Liver (tissue), 9 donors: ENCODE results near the gene LBP. TPM values are rescaled to one million over a fixed set of nuclear protein-coding genes. Genes with fewer than 3 reads are reported as not detected.

Experiments
- DNase-seq: peaks from one replicate; pipeline ENCODE4 v3.0.0-alpha.2; 2017; ENCODE audit warnings: low spot score
- H3K27ac ChIP-seq, 2 donors: one replicate each; pipeline ENCODE4 v1.7.0; 2013; ENCODE audit warnings: inconsistent platforms in 2 of 2, low read length in 2 of 2, control low read depth in 1 of 2, low read depth in 1 of 2, mild to moderate bottlenecking in 1 of 2
- H3K27me3 ChIP-seq, 4 donors: one replicate each; pipeline versions ENCODE4 v1.6.1 to v1.7.0; 2013; ENCODE audit warnings: low read length in 3 of 4, inconsistent platforms in 1 of 4, mild to moderate bottlenecking in 1 of 4, moderate library complexity in 1 of 4; ENCODE audit not compliant: control insufficient read depth in 4 of 4, insufficient read depth in 4 of 4
- H3K36me3 ChIP-seq, 4 donors: one replicate each; pipeline versions ENCODE4 v1.6.1 to v1.7.0; 2013; ENCODE audit warnings: low read length in 3 of 4, mild to moderate bottlenecking in 3 of 4, low read depth in 1 of 4, moderate library complexity in 1 of 4; ENCODE audit not compliant: control insufficient read depth in 4 of 4, insufficient read depth in 3 of 4
- H3K4me1 ChIP-seq, 4 donors: one replicate each; pipeline versions ENCODE4 v1.6.1 to v1.7.0; 2013; ENCODE audit warnings: low read length in 3 of 4, mild to moderate bottlenecking in 3 of 4, moderate library complexity in 1 of 4; ENCODE audit not compliant: control insufficient read depth in 4 of 4, insufficient read depth in 4 of 4
- H3K4me3 ChIP-seq, 3 donors: one replicate each; pipeline versions ENCODE4 v1.6.1 to v1.7.0; 2013; ENCODE audit warnings: low read length in 3 of 3, control low read depth in 1 of 3, low read depth in 1 of 3, mild to moderate bottlenecking in 1 of 3
- H3K9ac ChIP-seq, 2 donors: one replicate each; pipeline ENCODE4 v1.7.0; 2013; ENCODE audit warnings: low read length in 2 of 2, mild to moderate bottlenecking in 2 of 2, moderate library complexity in 2 of 2, control low read depth in 1 of 2, low read depth in 1 of 2
- H3K9me3 ChIP-seq, 4 donors: one replicate each; pipeline versions ENCODE4 v1.6.1 to v1.7.0; 2013; ENCODE audit warnings: low read length in 3 of 4; ENCODE audit not compliant: control insufficient read depth in 4 of 4
- ATF3 ChIP-seq: IDR thresholded peaks from 2 replicates; pipeline ENCODE4 v1.6.1; 2016; ENCODE audit warnings: antibody characterized with exemption
- CTCF ChIP-seq: fragments of 150-350 bp; IDR thresholded peaks from 2 replicates; pipeline ENCODE4 v1.5.1; 2017; ENCODE audit warnings: improper control_type of control experiment, low read depth, low read length; ENCODE audit not compliant: missing input control
- EGR1 ChIP-seq, 2 donors: IDR thresholded peaks; 2 replicates each; pipeline ENCODE4 v1.6.1; 2016 to 2018; ENCODE audit warnings: antibody characterized with exemption in 2 of 2, low read depth in 2 of 2
- FOXA1 ChIP-seq: IDR thresholded peaks from 2 replicates; pipeline ENCODE4 v1.6.1; 2016; ENCODE audit warnings: antibody characterized with exemption
- FOXA2 ChIP-seq: IDR thresholded peaks from 2 replicates; pipeline ENCODE4 v1.6.1; 2016; ENCODE audit warnings: antibody characterized with exemption
- GABPA ChIP-seq, 2 donors: IDR thresholded peaks in 1 of 2; conservative IDR thresholded peaks in 1 of 2; 2 replicates each; pipeline ENCODE4 v1.6.1; 2016; ENCODE audit warnings: antibody characterized with exemption in 2 of 2, mild to moderate bottlenecking in 1 of 2, moderate library complexity in 1 of 2
- HNF4A ChIP-seq, 2 donors: conservative IDR thresholded peaks; 2 replicates each; pipeline ENCODE4 v1.6.1; 2016; ENCODE audit warnings: antibody characterized with exemption in 2 of 2, mild to moderate bottlenecking in 2 of 2
- HNF4G ChIP-seq: IDR thresholded peaks from 2 replicates; pipeline ENCODE4 v1.6.1; 2016; ENCODE audit warnings: antibody characterized with exemption
- JUND ChIP-seq, 2 donors: IDR thresholded peaks; 2 replicates each; pipeline ENCODE4 v1.6.1; 2016; ENCODE audit warnings: antibody characterized with exemption in 2 of 2
- NR2F2 ChIP-seq: IDR thresholded peaks from 2 replicates; pipeline ENCODE4 v1.6.1; 2016; ENCODE audit warnings: antibody characterized with exemption
- RAD21 ChIP-seq, 2 donors: IDR thresholded peaks; 2 replicates each; pipeline ENCODE4 v1.6.1; 2016; ENCODE audit warnings: antibody characterized with exemption in 2 of 2, mild to moderate bottlenecking in 2 of 2
- REST ChIP-seq: IDR thresholded peaks from 2 replicates; pipeline ENCODE4 v1.6.1; 2016; ENCODE audit warnings: antibody characterized with exemption, mild to moderate bottlenecking
- RXRA ChIP-seq, 2 donors: IDR thresholded peaks; 2 replicates each; pipeline ENCODE4 v1.6.1; 2017 to 2018; ENCODE audit warnings: antibody characterized with exemption in 2 of 2, mild to moderate bottlenecking in 1 of 2
- SP1 ChIP-seq: IDR thresholded peaks from 2 replicates; pipeline ENCODE4 v1.6.1; 2018; ENCODE audit warnings: antibody characterized with exemption, mild to moderate bottlenecking
- TAF1 ChIP-seq: conservative IDR thresholded peaks from 2 replicates; pipeline ENCODE4 v1.6.1; 2016; ENCODE audit warnings: antibody characterized with exemption, mild to moderate bottlenecking
- YY1 ChIP-seq: IDR thresholded peaks from 2 replicates; pipeline ENCODE4 v1.6.1; 2016; ENCODE audit warnings: antibody characterized with exemption, mild to moderate bottlenecking
- WGBS: extraction: QIAGEN DNeasy Blood & Tissue Kit; methylation state at CpG from one replicate; pipeline ENCODE4 v1.1.7; 2013; 5-methylcytosine and 5-hydroxymethylcytosine counted together
- polyA plus RNA-seq, 2 donors: library from polyadenylated mRNA; stranded (reverse) in 1 of 2; unstranded in 1 of 2; fragments of 200-250 nt in 1 of 2; fragments of >200 nt in 1 of 2; fragmentation: Nextera tagmentation in 1 of 2; extraction: Ambion mirVana in 1 of 2; gene quantifications; one replicate each; pipeline versions ENCODE4 v1.2.1 to v1.2.3, GENCODE V29; 2013 to 2015
- total RNA-seq, 2 donors: library from RNA; depleted of rRNA; stranded (reverse); fragments of >200 nt; gene quantifications; one replicate each; pipeline ENCODE4 v1.2.3, GENCODE V29; 2014
- donor health status: healthy.
- donor health status: healthy.
- donor health status: healthy.
- donor health status: healthy.
- donor health status: healthy.

LBP gene
- total and polyA plus RNA-seq, 4 donors = 561 to 1,485 (median 1,083) TPM

- Histone ChIP-seq H3K27ac (no peak overlapping the region), H3K36me3 (peaks cover 11 to 59% (median 45%) of the 10 kb centered on the region in 4 donors)
- no peak for DNase-seq
These were observed 72.4 kb downstream of the LBP start for GRCh38 chr20:38418509-38419204.

GRCh38 chr20:38420388-38421085 lies 74.3 kb downstream of the LBP start:
- H3K4me3 ChIP-seq = no peak overlapping the region
- 95% methylated on average over 9 of the region's 9 CpGs for whole genome bisulfite sequencing
- no peaks in the 10 kb centered on the region for H3K27me3 ChIP-seq
- H3K9ac ChIP-seq = no peak overlapping the region
- DNase-seq = no peak
- no peaks in the 10 kb centered on the region for H3K4me1 ChIP-seq
- H3K27ac ChIP-seq = no peak overlapping the region
- no peaks in the 10 kb centered on the region for H3K9me3 ChIP-seq
- H3K36me3 ChIP-seq = peaks cover 16 to 72% (median 62%) of the 10 kb centered on the region in 4 donors
- TF ChIP-seq HNF4G = no peak
- no peak for TF ChIP-seq EGR1 (IDR thresholded peaks at IDR 0.05; ENCODE audit: low read depth in 2 of 2)
- TF ChIP-seq FOXA2 = no peak
- TF ChIP-seq ATF3 = no peak
- TF ChIP-seq NR2F2 = no peak
- TF ChIP-seq FOXA1 = no peak
- TF ChIP-seq RAD21 (IDR thresholded peaks at IDR 0.05) = no peak
- no peak for TF ChIP-seq JUND (IDR thresholded peaks at IDR 0.05)
- TF ChIP-seq REST = no peak
- no peak for TF ChIP-seq TAF1
- TF ChIP-seq CTCF = no peak
- no peak for TF ChIP-seq GABPA (IDR thresholded peaks at IDR 0.05 in 1 of 2, conservative IDR thresholded peaks at IDR 0.05 in 1 of 2)
- no peak for TF ChIP-seq HNF4A (conservative IDR thresholded peaks at IDR 0.05)
- no peak for TF ChIP-seq YY1

More at GRCh38 chr20:38418509-38419204, 72.4 kb downstream of the LBP start:
- H3K27me3 ChIP-seq = no peaks in the 10 kb centered on the region
- H3K9me3 ChIP-seq = no peaks in the 10 kb centered on the region
- H3K9ac ChIP-seq = no peak overlapping the region
- no peak for TF ChIP-seq REST
- TF ChIP-seq RXRA (IDR thresholded peaks at IDR 0.05) = no peak
- no peak for TF ChIP-seq SP1
- H3K4me1 ChIP-seq = no peaks in the 10 kb centered on the region
- no peak overlapping the region for H3K4me3 ChIP-seq
- WGBS = 87% methylated on average over 4 of the region's 4 CpGs
